ENCODE measurements around the gene HAP1.

Gene HAP1

GRCh38 chr17:41738077-41738800, 3.8 kb upstream of the HAP1 start (continued):
- TF ChIP-seq SP2 (tag by site-specific recombination; IDR thresholded peaks at IDR 0.05) (no peak), ZNF555 (tag by site-specific recombination; conservative IDR thresholded peaks at IDR 0.05) (no peak), ZSCAN30 (tag by site-specific recombination; IDR thresholded peaks at IDR 0.05) (peak; percentile 79; the same call in 1 of the 2 replicates), ZNF133 (tag by site-specific recombination; IDR thresholded peaks at IDR 0.05) (no peak), ZFP3 (tag by site-specific recombination; IDR thresholded peaks at IDR 0.05; ENCODE audit: low read depth) (no peak), PRDM1 (tag by site-specific recombination; IDR thresholded peaks at IDR 0.05) (peak; percentile 54; the same call in 1 of the 2 replicates), ZFP69B (tag by site-specific recombination; IDR thresholded peaks at IDR 0.05) (peak; percentile 48; the same call in 1 of the 2 replicates), SETDB1 (IDR thresholded peaks at IDR 0.05; ENCODE audit: insufficient read length, low read length) (no peak), ZNF335 (tag by site-specific recombination; conservative IDR thresholded peaks at IDR 0.05) (peak; percentile 54), ZNF707 (tag by site-specific recombination; IDR thresholded peaks at IDR 0.05) (no peak), HOXD13 (CRISPR knock-in tag; IDR thresholded peaks at IDR 0.05; ENCODE audit: borderline replicate concordance) (no peak), ZNF530 (tag by site-specific recombination; IDR thresholded peaks at IDR 0.05; ENCODE audit: low read depth) (no peak)

GRCh38 chr17:41737680-41738023, 3.2 kb upstream of the HAP1 start:
- TF ChIP-seq ZBTB17 (tag by site-specific recombination; IDR thresholded peaks at IDR 0.05) (peak; percentile 70), ZNF404 (tag by site-specific recombination; IDR thresholded peaks at IDR 0.05) (no peak), TSHZ1 (tag by site-specific recombination; IDR thresholded peaks at IDR 0.05; ENCODE audit: borderline replicate concordance) (no peak), ZBTB8A (tag by site-specific recombination; IDR thresholded peaks at IDR 0.05) (no peak), ZNF341 (tag by site-specific recombination; IDR thresholded peaks at IDR 0.05; ENCODE audit: low read depth) (peak; percentile 15; the same call in 1 of the 2 replicates), ZSCAN30 (tag by site-specific recombination; IDR thresholded peaks at IDR 0.05) (no peak), GLI2 (tag by site-specific recombination; IDR thresholded peaks at IDR 0.05; ENCODE audit: borderline replicate concordance, low read depth) (no peak), MZF1 (tag by site-specific recombination; IDR thresholded peaks at IDR 0.05; ENCODE audit: borderline replicate concordance) (no peak), ZNF366 (tag by site-specific recombination; conservative IDR thresholded peaks at IDR 0.05) (no peak), ZBTB6 (tag by site-specific recombination; IDR thresholded peaks at IDR 0.05) (no peak), ZNF10 (tag by site-specific recombination; IDR thresholded peaks at IDR 0.05) (no peak), ZNF544 (tag by site-specific recombination; IDR thresholded peaks at IDR 0.05) (no peak), BCL6B (tag by site-specific recombination; IDR thresholded peaks at IDR 0.05) (no peak), ZNF658 (tag by site-specific recombination; IDR thresholded peaks at IDR 0.05) (no peak), ZNF529 (tag by site-specific recombination; IDR thresholded peaks at IDR 0.05; ENCODE audit: insufficient replicate concordance) (no peak), ATF2 (tag by site-specific recombination; IDR thresholded peaks at IDR 0.05; ENCODE audit: low read depth) (no peak)

More at GRCh38 chr17:41737680-41738023, 3.2 kb upstream of the HAP1 start:
- ChIA-PET POLR2A (interaction anchor here (0.6 to 1.9 kb wide), 7 partner anchors 48 to 222 kb away, joined by 3 to 17 read pairs (median 6); partner anchors contain the start of genes EIF1 and JUP), CTCF (interaction anchor here (0.6 to 3.3 kb wide), 38 partner anchors 10 to 1315 kb away, joined by 3 to 51 read pairs (median 4); partner anchors contain the start of genes JUP, KLHL10 and P3H4)
- Histone ChIP-seq H3K4me1 (ENCODE audit: control insufficient read depth, insufficient read depth, low read length) (peaks cover 2% of the 10 kb centered on the region; the same call in 1 of the 2 replicates), H3K27ac (ENCODE audit: extremely low read depth, low read depth, low read length) (no peak overlapping the region), H3K4me3 (ENCODE audit: low read depth, low read length) (no peak overlapping the region), H3K9me3 (ENCODE audit: control insufficient read depth, insufficient read depth, low read depth, low read length) (no peaks in the 10 kb centered on the region), H3K36me3 (ENCODE audit: control insufficient read depth in 2 of 2, insufficient read depth in 1 of 2, low read length in 2 of 2) (no peaks in the 10 kb centered on the region)

Measured in HEK293 (cell line).